SK-N-MC (cell line): ENCODE measurements around the gene PPP3R1.

Experiments
- EZH2 ChIP-seq: fragments of 200-600 bp; sonication (generic); IDR thresholded peaks from one replicate; pipeline ENCODE4 v1.6.1; 2017; ENCODE audit warnings: antibody characterized with exemption
- POLR2AphosphoS5 ChIP-seq: IDR thresholded peaks from 2 replicates; pipeline ENCODE4 v1.6.1; 2012; ENCODE audit warnings: mild to moderate bottlenecking, low read depth, low read length, borderline replicate concordance

- TF ChIP-seq EZH2 (no peak), POLR2AphosphoS5 (no peak)
Measured at GRCh38 chr2:68266655-68267054, 14.3 kb upstream of the PPP3R1 start.
